OCI-LY7 (cell line): ENCODE data around the gene EEIG1. TPM values are rescaled to one million over a fixed set of nuclear protein-coding genes. Genes with fewer than 3 reads are reported as not detected.
A peak's percentile ranks its signal among the peaks of the same experiment; 100 is the strongest.

Experiments
- BruUV-seq: library from RNA; stranded (reverse); fragments of 400-500 nt; replicated peaks from 2 replicates; lab custom pipeline; 2021; lab: Mats Ljungman, UMichigan
- CTCF ChIA-PET: fragments of 300-600 bp; sonication (Branson Sonifier 250); formaldehyde crosslinking; loops from one replicate; lab custom pipeline; 2022; ENCODE audit warnings: antibody characterized with exemption; ENCODE audit not compliant: unreplicated experiment; lab: Charles Lee
- POLR2A ChIA-PET: fragments of 300-600 bp; sonication (Branson Sonifier 250); formaldehyde crosslinking; loops from one replicate; lab custom pipeline; 2022; ENCODE audit warnings: antibody characterized with exemption; lab: Charles Lee
- DNase-seq: peaks from one replicate; pipeline ENCODE4 v3.0.0-alpha.2; 2015; ENCODE audit warnings: low spot score
- H2AFZ ChIP-seq: fragments of 200-600 bp; sonication (generic), shearing (Covaris generic); 2 replicates; pipeline ENCODE4 v1.6.1; 2014; ENCODE audit warnings: mild to moderate bottlenecking, antibody characterized with exemption, low read length, moderate library complexity
- H3K27ac ChIP-seq: fragments of 200-600 bp; sonication (generic); 2 replicates; pipeline ENCODE4 v1.5.1; 2014; ENCODE audit warnings: mixed run types, low read depth, mild to moderate bottlenecking, moderate library complexity, low read length, inconsistent platforms; ENCODE audit not compliant: poor library complexity, severe bottlenecking
- H3K36me3 ChIP-seq: fragments of 200-600 bp; sonication (generic); 2 replicates; pipeline ENCODE4 v1.6.1; 2014; ENCODE audit warnings: mild to moderate bottlenecking, antibody characterized with exemption, low read length, moderate library complexity, mixed read lengths; ENCODE audit not compliant: insufficient read depth
- H3K4me1 ChIP-seq: fragments of 200-600 bp; sonication (generic); 2 replicates; pipeline ENCODE4 v1.5.1; 2014; ENCODE audit warnings: mild to moderate bottlenecking, low read length; ENCODE audit not compliant: insufficient read depth, poor library complexity, severe bottlenecking
- H3K4me2 ChIP-seq: fragments of 200-600 bp; sonication (generic); 2 replicates; pipeline ENCODE4 v1.6.1; 2014; ENCODE audit warnings: mild to moderate bottlenecking, low read length
- H3K4me3 ChIP-seq: fragments of 200-600 bp; sonication (generic); 2 replicates; pipeline ENCODE4 v1.5.1; 2014; ENCODE audit warnings: mild to moderate bottlenecking, low read depth, low read length; ENCODE audit not compliant: poor library complexity, severe bottlenecking
- H3K79me2 ChIP-seq: fragments of 200-600 bp; sonication (generic); 2 replicates; pipeline ENCODE4 v1.6.1; 2016; ENCODE audit warnings: low read depth, mild to moderate bottlenecking, low read length, moderate library complexity, mixed read lengths; ENCODE audit not compliant: insufficient read depth
- H3K9me2 ChIP-seq: fragments of 200-600 bp; sonication (generic); 2 replicates; pipeline ENCODE4 v1.6.1; 2016; ENCODE audit warnings: mild to moderate bottlenecking, low read length, mixed read lengths; ENCODE audit not compliant: insufficient read depth
- H3K9me3 ChIP-seq: fragments of 200-600 bp; sonication (generic); 2 replicates; pipeline ENCODE4 v1.6.1; 2014; ENCODE audit warnings: mild to moderate bottlenecking, mixed run types, low read length, mixed read lengths
- H4K20me1 ChIP-seq: fragments of 200-600 bp; sonication (generic); 2 replicates; pipeline ENCODE4 v1.6.1; 2014; ENCODE audit warnings: mild to moderate bottlenecking, antibody characterized with exemption, low read length, moderate library complexity, mixed read lengths; ENCODE audit not compliant: insufficient read depth
- CTCF ChIP-seq: fragments of 200-600 bp; sonication (generic); conservative IDR thresholded peaks from 2 replicates; pipeline ENCODE4 v1.5.1; 2014; ENCODE audit warnings: mild to moderate bottlenecking, antibody characterized with exemption, low read length, moderate library complexity, mixed read lengths
- EZH2phosphoT487 ChIP-seq: fragments of 200-600 bp; sonication (generic); IDR thresholded peaks from 2 replicates; pipeline ENCODE4 v1.6.1; 2018; ENCODE audit warnings: low read depth, borderline replicate concordance, mild to moderate bottlenecking, mixed run types, antibody characterized with exemption, low read length, moderate library complexity, mixed read lengths
- intact Hi-C: fragments of 100-400 bp; cut with micrococcal nuclease; formaldehyde crosslinking; loops from one replicate; pipeline ENCODE4 v1.10.0; 2022; ENCODE audit not compliant: unreplicated experiment
- total RNA-seq, 2 experiments: library from RNA; depleted of rRNA in 1 of 2; stranded (reverse); fragments of >200 nt in 1 of 2; shearing (Covaris generic) in 1 of 2; gene quantifications; 2 replicates each; pipeline ENCODE4 v1.2.3, GENCODE V29; 2014 to 2022

EEIG1 gene
- total RNA-seq, 2 experiments from 2014 or later: 25.8 to 60.1 TPM

GRCh38 chr9:128008171-128008570 is 27.4 kb upstream of the EEIG1 start:
- POLR2A ChIA-PET: interaction anchor here (0.7 to 2.1 kb wide), 3 partner anchors 15 to 43 kb away, joined by 3 to 9 read pairs (median 4); partner anchors contain the start of gene EEIG1
- H3K36me3 ChIP-seq: no peaks in the 10 kb centered on the region
- H3K4me1 ChIP-seq: peaks cover 45% of the 10 kb centered on the region
- H3K4me3 ChIP-seq: peak overlapping the region; percentile 67
- peak overlapping the region; percentile 94 for H3K27ac ChIP-seq
- no peaks in the 10 kb centered on the region for H3K9me2 ChIP-seq
- CTCF ChIA-PET: no interaction called here
- peak overlapping the region; percentile 79 for H3K4me2 ChIP-seq
- TF ChIP-seq CTCF (no peak), EZH2phosphoT487 (no peak)
- no peaks in the 10 kb centered on the region for H3K79me2 ChIP-seq
- intact Hi-C loops: loop anchor here (2.0 kb wide), 1 partner anchor 19 kb away; no protein-coding TSS in a partner anchor
- no peaks in the 10 kb centered on the region for H3K9me3 ChIP-seq
- TSS peak; percentile 93 for BruUV-seq
- DNase-seq: no peak
- no peaks in the 10 kb centered on the region for H4K20me1 ChIP-seq
- peak overlapping the region; percentile 62; the same call in 1 of the 2 replicates for H2AFZ ChIP-seq

- H3K4me3 ChIP-seq: peak overlapping the region; percentile 67
- ChIA-PET POLR2A (interaction anchor here (0.9 to 2.1 kb wide), 6 partner anchors 11 to 29 kb away, joined by 3 to 14 read pairs (median 5); partner anchors contain the start of gene EEIG1), CTCF (no interaction called here)
- no peaks in the 10 kb centered on the region for H4K20me1 ChIP-seq
- no peaks in the 10 kb centered on the region for H3K9me2 ChIP-seq
- no peaks in the 10 kb centered on the region for H3K79me2 ChIP-seq
- no peaks in the 10 kb centered on the region for H3K36me3 ChIP-seq
- DNase-seq: peak; percentile 92
- TF ChIP-seq EZH2phosphoT487 (no peak), CTCF (no peak)
- TSS peak; percentile 84 for BruUV-seq
- peak overlapping the region; percentile 79 for H3K4me2 ChIP-seq
- peaks cover 45% of the 10 kb centered on the region for H3K4me1 ChIP-seq
- H3K27ac ChIP-seq: peak overlapping the region; percentile 94
- intact Hi-C loops: loop anchor here (2.0 kb wide), 2 partner anchors 19 to 23 kb away; no protein-coding TSS in a partner anchor
- H2AFZ ChIP-seq: peak overlapping the region; percentile 62; the same call in 1 of the 2 replicates
- no peaks in the 10 kb centered on the region for H3K9me3 ChIP-seq
Measured at GRCh38 chr9:128007566-128008138, 26.9 kb upstream of the EEIG1 start.
